HepG2 (cell line): ENCODE measurements around the gene ADORA2B. TPM values are rescaled to one million over a fixed set of nuclear protein-coding genes. Genes with fewer than 3 reads are reported as not detected.

ENCODE experiments used
- CEBPG ChIP-seq: IDR thresholded peaks from 2 replicates; pipeline ENCODE4 v1.6.1; 2016
- CENPT ChIP-seq: sonication (generic); formaldehyde crosslinking; IDR thresholded peaks from 2 replicates; pipeline ENCODE4 v1.8.0; 2022; ENCODE audit warnings: low read depth, mild to moderate bottlenecking, moderate library complexity, missing genetic modification reagents
- CHD4 ChIP-seq: fragments of 200-600 bp; sonication (generic); IDR thresholded peaks from 2 replicates; pipeline ENCODE4 v1.7.0; 2017; ENCODE audit warnings: mild to moderate bottlenecking, low read length, borderline replicate concordance
- ELF1 ChIP-seq: sonication (generic); formaldehyde crosslinking; IDR thresholded peaks from 2 replicates; pipeline ENCODE4 v1.4.0; 2020; ENCODE audit warnings: missing genetic modification reagents
- FLYWCH1 ChIP-seq: sonication (generic); formaldehyde crosslinking; IDR thresholded peaks from 2 replicates; pipeline ENCODE4 v1.8.1; 2023; ENCODE audit warnings: mild to moderate bottlenecking, missing genetic modification reagents
- HES4 ChIP-seq: sonication (generic); formaldehyde crosslinking; IDR thresholded peaks from 2 replicates; pipeline ENCODE4 v1.9.0; 2021; ENCODE audit warnings: mild to moderate bottlenecking, missing genetic modification reagents, borderline replicate concordance
- HNF4A ChIP-seq: sonication (generic); formaldehyde crosslinking; IDR thresholded peaks from 2 replicates; pipeline ENCODE4 v1.4.0; 2020; ENCODE audit warnings: missing genetic modification reagents
- KLF15 ChIP-seq: sonication (generic); formaldehyde crosslinking; IDR thresholded peaks from 2 replicates; pipeline ENCODE4 v1.8.1; 2023; ENCODE audit warnings: borderline replicate concordance, mild to moderate bottlenecking, inconsistent platforms, missing genetic modification reagents, mixed read lengths
- MTF2 ChIP-seq: sonication (generic); formaldehyde crosslinking; IDR thresholded peaks from 2 replicates; pipeline ENCODE4 v1.5.0; 2020; ENCODE audit warnings: missing genetic modification reagents, borderline replicate concordance
- NFE2 ChIP-seq: sonication (generic); formaldehyde crosslinking; IDR thresholded peaks from 2 replicates; pipeline ENCODE4 v1.4.0; 2020; ENCODE audit warnings: missing genetic modification reagents
- SETDB1 ChIP-seq: sonication (generic); formaldehyde crosslinking; IDR thresholded peaks from 2 replicates; pipeline ENCODE4 v1.5.1; 2020; ENCODE audit warnings: missing genetic modification reagents, mild to moderate bottlenecking, borderline replicate concordance
- SMYD3 ChIP-seq: sonication (generic); formaldehyde crosslinking; IDR thresholded peaks from 2 replicates; pipeline ENCODE4 v1.8.1; 2023; ENCODE audit warnings: mild to moderate bottlenecking, missing genetic modification reagents
- ZC3H4 ChIP-seq: sonication (generic); formaldehyde crosslinking; IDR thresholded peaks from 2 replicates; pipeline ENCODE4 v1.4.0; 2020; ENCODE audit warnings: missing genetic modification reagents, borderline replicate concordance
- ZNF329 ChIP-seq: sonication (generic); formaldehyde crosslinking; IDR thresholded peaks from 2 replicates; pipeline ENCODE4 v1.9.0; 2021; ENCODE audit warnings: low read depth, mild to moderate bottlenecking, missing genetic modification reagents
- polyA plus RNA-seq, 8 experiments: library from polyadenylated mRNA; depleted of rRNA in 3 of 8; stranded (reverse) in 7 of 8; unstranded in 1 of 8; fragments of >200 nt; fragmentation: Illumina TruSeq in 4 of 8; extraction: Trizol in 4 of 8; gene quantifications; 2 replicates each; pipeline versions ENCODE4 v1.2.1 to v1.2.3, GENCODE V29; 2011 to 2016; ENCODE audit warnings: low read depth in 4 of 8, missing spikeins in 1 of 8, mixed read lengths in 1 of 8; ENCODE audit not compliant: insufficient read depth in 1 of 8
- total RNA-seq, 5 experiments: library from RNA; depleted of rRNA; stranded (reverse); fragments of >200 nt; fragmentation: Illumina TruSeq; extraction: Trizol; gene quantifications; 2 replicates each; pipeline ENCODE4 v1.2.3, GENCODE V29; 2016; ENCODE audit warnings: low read depth in 1 of 5
- TF ChIP-seq, protein P1 (sequence below): sonication (generic); formaldehyde crosslinking; IDR thresholded peaks from 2 replicates; pipeline ENCODE4 v1.5.1; 2020; ENCODE audit warnings: mild to moderate bottlenecking, moderate library complexity, missing genetic modification reagents
- TF ChIP-seq, protein P2 (sequence below): sonication (generic); formaldehyde crosslinking; IDR thresholded peaks from 2 replicates; pipeline ENCODE4 v1.4.0; 2020; ENCODE audit warnings: missing genetic modification reagents
- TF ChIP-seq, protein P3 (sequence below): sonication (generic); formaldehyde crosslinking; IDR thresholded peaks from 2 replicates; pipeline ENCODE4 v1.4.0; 2020; ENCODE audit warnings: low read depth, missing genetic modification reagents

Gene ADORA2B
- total and polyA plus RNA-seq, 2 of the 13 experiments (the other 11 are each of a cell fraction or from before 2014, with no cell fraction given): 10.4 to 20.0 TPM

DNA sequence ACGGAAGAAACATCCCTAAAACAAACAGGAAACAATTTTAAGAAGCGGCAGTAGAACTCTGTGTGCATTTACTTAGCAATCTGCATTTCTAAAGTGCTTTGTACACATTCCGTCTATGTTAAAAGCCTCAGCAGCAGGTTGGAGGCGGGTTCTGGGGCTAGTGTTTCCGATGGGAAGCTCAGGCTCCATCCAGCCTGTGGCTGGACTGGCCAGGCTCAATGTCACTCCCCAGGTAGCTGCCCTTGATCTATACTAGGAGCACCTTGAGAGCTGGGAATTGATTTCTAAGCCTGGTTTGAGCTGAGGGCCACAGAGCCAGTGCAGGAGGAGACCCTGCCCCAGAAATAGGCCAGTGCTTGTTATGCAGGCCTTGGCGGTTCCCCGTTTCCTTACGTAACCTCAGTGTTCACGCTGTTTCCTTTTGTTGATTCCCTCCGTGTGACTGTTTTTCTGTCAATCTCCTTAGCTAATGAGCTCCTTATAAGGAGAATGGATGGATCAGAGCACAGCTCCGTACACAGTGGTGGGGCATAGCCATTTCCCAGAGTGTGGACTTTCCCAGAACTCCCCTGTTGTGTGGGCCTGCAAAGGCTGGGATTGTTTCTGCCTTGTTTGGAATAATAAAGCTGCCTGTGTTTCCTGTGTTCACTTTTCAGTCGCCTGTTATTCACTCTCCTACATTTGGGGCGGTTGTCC is 21.4 kb downstream of the ADORA2B start (continued):
- TF ChIP-seq CENPT (CRISPR knock-in tag) (no peak), ELF1 (0 out of 2 replicates have a peak, but pooled peaks have one; percentile 22), FLYWCH1 (CRISPR knock-in tag) (no peak), MTF2 (no peak), KLF15 (CRISPR knock-in tag) (no peak), CEBPG (CRISPR knock-in tag) (no peak), SMYD3 (CRISPR knock-in tag) (0 out of 2 replicates have a peak, but pooled peaks have one; percentile 34), CHD4 (no peak), ZNF329 (CRISPR knock-in tag) (0 out of 2 replicates have a peak, but pooled peaks have one; percentile 44), HNF4A (CRISPR knock-in tag) (no peak), ZC3H4 (no peak), NFE2 (no peak), SETDB1 (CRISPR knock-in tag) (no peak), HES4 (CRISPR knock-in tag) (no peak)
- TF ChIP-seq, protein P1, sequence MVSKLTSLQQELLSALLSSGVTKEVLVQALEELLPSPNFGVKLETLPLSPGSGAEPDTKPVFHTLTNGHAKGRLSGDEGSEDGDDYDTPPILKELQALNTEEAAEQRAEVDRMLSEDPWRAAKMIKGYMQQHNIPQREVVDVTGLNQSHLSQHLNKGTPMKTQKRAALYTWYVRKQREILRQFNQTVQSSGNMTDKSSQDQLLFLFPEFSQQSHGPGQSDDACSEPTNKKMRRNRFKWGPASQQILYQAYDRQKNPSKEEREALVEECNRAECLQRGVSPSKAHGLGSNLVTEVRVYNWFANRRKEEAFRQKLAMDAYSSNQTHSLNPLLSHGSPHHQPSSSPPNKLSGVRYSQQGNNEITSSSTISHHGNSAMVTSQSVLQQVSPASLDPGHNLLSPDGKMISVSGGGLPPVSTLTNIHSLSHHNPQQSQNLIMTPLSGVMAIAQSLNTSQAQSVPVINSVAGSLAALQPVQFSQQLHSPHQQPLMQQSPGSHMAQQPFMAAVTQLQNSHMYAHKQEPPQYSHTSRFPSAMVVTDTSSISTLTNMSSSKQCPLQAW (CRISPR knock-in tag): no peak
- TF ChIP-seq, protein P2, sequence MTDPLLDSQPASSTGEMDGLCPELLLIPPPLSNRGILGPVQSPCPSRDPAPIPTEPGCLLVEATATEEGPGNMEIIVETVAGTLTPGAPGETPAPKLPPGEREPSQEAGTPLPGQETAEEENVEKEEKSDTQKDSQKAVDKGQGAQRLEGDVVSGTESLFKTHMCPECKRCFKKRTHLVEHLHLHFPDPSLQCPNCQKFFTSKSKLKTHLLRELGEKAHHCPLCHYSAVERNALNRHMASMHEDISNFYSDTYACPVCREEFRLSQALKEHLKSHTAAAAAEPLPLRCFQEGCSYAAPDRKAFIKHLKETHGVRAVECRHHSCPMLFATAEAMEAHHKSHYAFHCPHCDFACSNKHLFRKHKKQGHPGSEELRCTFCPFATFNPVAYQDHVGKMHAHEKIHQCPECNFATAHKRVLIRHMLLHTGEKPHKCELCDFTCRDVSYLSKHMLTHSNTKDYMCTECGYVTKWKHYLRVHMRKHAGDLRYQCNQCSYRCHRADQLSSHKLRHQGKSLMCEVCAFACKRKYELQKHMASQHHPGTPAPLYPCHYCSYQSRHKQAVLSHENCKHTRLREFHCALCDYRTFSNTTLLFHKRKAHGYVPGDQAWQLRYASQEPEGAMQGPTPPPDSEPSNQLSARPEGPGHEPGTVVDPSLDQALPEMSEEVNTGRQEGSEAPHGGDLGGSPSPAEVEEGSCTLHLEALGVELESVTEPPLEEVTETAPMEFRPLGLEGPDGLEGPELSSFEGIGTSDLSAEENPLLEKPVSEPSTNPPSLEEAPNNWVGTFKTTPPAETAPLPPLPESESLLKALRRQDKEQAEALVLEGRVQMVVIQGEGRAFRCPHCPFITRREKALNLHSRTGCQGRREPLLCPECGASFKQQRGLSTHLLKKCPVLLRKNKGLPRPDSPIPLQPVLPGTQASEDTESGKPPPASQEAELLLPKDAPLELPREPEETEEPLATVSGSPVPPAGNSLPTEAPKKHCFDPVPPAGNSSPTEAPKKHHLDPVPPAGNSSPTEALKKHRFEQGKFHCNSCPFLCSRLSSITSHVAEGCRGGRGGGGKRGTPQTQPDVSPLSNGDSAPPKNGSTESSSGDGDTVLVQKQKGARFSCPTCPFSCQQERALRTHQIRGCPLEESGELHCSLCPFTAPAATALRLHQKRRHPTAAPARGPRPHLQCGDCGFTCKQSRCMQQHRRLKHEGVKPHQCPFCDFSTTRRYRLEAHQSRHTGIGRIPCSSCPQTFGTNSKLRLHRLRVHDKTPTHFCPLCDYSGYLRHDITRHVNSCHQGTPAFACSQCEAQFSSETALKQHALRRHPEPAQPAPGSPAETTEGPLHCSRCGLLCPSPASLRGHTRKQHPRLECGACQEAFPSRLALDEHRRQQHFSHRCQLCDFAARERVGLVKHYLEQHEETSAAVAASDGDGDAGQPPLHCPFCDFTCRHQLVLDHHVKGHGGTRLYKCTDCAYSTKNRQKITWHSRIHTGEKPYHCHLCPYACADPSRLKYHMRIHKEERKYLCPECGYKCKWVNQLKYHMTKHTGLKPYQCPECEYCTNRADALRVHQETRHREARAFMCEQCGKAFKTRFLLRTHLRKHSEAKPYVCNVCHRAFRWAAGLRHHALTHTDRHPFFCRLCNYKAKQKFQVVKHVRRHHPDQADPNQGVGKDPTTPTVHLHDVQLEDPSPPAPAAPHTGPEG (CRISPR knock-in tag): peak; percentile 44; the same call in 1 of the 2 replicates
- TF ChIP-seq, protein P3, sequence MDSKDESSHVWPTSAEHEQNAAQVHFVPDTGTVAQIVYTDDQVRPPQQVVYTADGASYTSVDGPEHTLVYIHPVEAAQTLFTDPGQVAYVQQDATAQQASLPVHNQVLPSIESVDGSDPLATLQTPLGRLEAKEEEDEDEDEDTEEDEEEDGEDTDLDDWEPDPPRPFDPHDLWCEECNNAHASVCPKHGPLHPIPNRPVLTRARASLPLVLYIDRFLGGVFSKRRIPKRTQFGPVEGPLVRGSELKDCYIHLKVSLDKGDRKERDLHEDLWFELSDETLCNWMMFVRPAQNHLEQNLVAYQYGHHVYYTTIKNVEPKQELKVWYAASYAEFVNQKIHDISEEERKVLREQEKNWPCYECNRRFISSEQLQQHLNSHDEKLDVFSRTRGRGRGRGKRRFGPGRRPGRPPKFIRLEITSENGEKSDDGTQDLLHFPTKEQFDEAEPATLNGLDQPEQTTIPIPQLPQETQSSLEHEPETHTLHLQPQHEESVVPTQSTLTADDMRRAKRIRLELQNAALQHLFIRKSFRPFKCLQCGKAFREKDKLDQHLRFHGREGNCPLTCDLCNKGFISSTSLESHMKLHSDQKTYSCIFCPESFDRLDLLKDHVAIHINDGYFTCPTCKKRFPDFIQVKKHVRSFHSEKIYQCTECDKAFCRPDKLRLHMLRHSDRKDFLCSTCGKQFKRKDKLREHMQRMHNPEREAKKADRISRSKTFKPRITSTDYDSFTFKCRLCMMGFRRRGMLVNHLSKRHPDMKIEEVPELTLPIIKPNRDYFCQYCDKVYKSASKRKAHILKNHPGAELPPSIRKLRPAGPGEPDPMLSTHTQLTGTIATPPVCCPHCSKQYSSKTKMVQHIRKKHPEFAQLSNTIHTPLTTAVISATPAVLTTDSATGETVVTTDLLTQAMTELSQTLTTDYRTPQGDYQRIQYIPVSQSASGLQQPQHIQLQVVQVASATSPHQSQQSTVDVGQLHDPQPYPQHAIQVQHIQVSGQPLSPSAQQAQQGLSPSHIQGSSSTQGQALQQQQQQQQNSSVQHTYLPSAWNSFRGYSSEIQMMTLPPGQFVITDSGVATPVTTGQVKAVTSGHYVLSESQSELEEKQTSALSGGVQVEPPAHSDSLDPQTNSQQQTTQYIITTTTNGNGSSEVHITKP: 0 out of 2 replicates have a peak, but pooled peaks have one; percentile 17
